Measurements from ENCODE around the gene EDNRA.
"Not testable (repeated sequence)": the region's sequence is repeated elsewhere in the genome, so short reads cannot be mapped to it uniquely, and the experiment has no call there.

EDNRA gene

GRCh38 chr4:147480891-147481576 is at the start of gene EDNRA:
Gene EDNRA, plus strand, starts transcription at chr4:147481097. Its CDS starts 4,585 bp downstream, at chr4:147485682.
- DNase-seq (no peak), ATAC-seq (peak; percentile 45)
- H3K27ac Mint-ChIP-seq = no peak within 1 kb of the TSS
- H3K9me3 Mint-ChIP-seq = peaks cover 0 to 4% of the 10 kb centered on the region in 2 donors
- peaks cover 47% of the 10 kb centered on the region for H3K27me3 Mint-ChIP-seq
- peak within 1 kb of the TSS; percentile 22 to 52 for H3K4me3 Mint-ChIP-seq
- no peaks in the 10 kb centered on the region for H3K4me1 Mint-ChIP-seq

- H3K27ac Mint-ChIP-seq, DNase-seq, H3K4me3 Mint-ChIP-seq, H3K4me1 Mint-ChIP-seq, ATAC-seq, H3K9me3 Mint-ChIP-seq, H3K27me3 Mint-ChIP-seq: not testable (repeated sequence)
These were observed 46.5 kb upstream of the EDNRA start for GRCh38 chr4:147434370-147434769.

- no peak for DNase-seq
- H3K4me3 Mint-ChIP-seq = no peak overlapping the region
- no peaks in the 10 kb centered on the region for H3K4me1 Mint-ChIP-seq
- H3K9me3 Mint-ChIP-seq = peaks cover 7 to 15% of the 10 kb centered on the region in 2 donors
- H3K27ac Mint-ChIP-seq = no peak overlapping the region
- no peaks in the 10 kb centered on the region for H3K27me3 Mint-ChIP-seq
- ATAC-seq = no peak
These were observed 40.5 kb upstream of the EDNRA start for GRCh38 chr4:147440442-147440841.

- Mint-ChIP-seq H3K9me3 (peaks cover 5 to 7% of the 10 kb centered on the region in 2 donors), H3K4me3 (no peak overlapping the region), H3K27ac (no peak overlapping the region), H3K27me3 (no peaks in the 10 kb centered on the region), H3K4me1 (no peaks in the 10 kb centered on the region)
- no peak for DNase-seq
- ATAC-seq = no peak
These were observed 33.1 kb upstream of the EDNRA start for GRCh38 chr4:147447786-147448185.

GRCh38 chr4:147453561-147454141 is 27.2 kb upstream of the EDNRA start:
- Mint-ChIP-seq H3K4me3 (no peak overlapping the region), H3K27ac (peak overlapping the region in 1 of 2 donors; percentile 52), H3K4me1 (no peaks in the 10 kb centered on the region), H3K27me3 (no peaks in the 10 kb centered on the region), H3K9me3 (no peaks in the 10 kb centered on the region)
- ATAC-seq (no peak), DNase-seq (no peak)

- H3K27ac Mint-ChIP-seq = no peak overlapping the region
- no peaks in the 10 kb centered on the region for H3K27me3 Mint-ChIP-seq
- no peak for ATAC-seq
- DNase-seq = no peak
- no peaks in the 10 kb centered on the region for H3K4me1 Mint-ChIP-seq
- H3K4me3 Mint-ChIP-seq = no peak overlapping the region
- no peaks in the 10 kb centered on the region for H3K9me3 Mint-ChIP-seq
These were observed 24.2 kb upstream of the EDNRA start for GRCh38 chr4:147456706-147457105.

- Mint-ChIP-seq H3K4me1 (no peaks in the 10 kb centered on the region), H3K27ac (no peak overlapping the region)
- no peak for DNase-seq
These were observed 19.7 kb upstream of the EDNRA start for GRCh38 chr4:147461161-147461560.

GRCh38 chr4:147463065-147463464 is 17.8 kb upstream of the EDNRA start:
- H3K27ac Mint-ChIP-seq = no peak overlapping the region
- DNase-seq (no peak), ATAC-seq (no peak)
- no peaks in the 10 kb centered on the region for H3K4me1 Mint-ChIP-seq
- H3K27me3 Mint-ChIP-seq = no peaks in the 10 kb centered on the region
- H3K4me3 Mint-ChIP-seq = no peak overlapping the region
- H3K9me3 Mint-ChIP-seq = peaks cover 8 to 14% of the 10 kb centered on the region in 2 donors

More at GRCh38 chr4:147461161-147461560, 19.7 kb upstream of the EDNRA start:
- H3K4me3 Mint-ChIP-seq = no peak overlapping the region
- no peak for ATAC-seq
- no peaks in the 10 kb centered on the region for H3K27me3 Mint-ChIP-seq
- H3K9me3 Mint-ChIP-seq = peaks cover 8 to 14% of the 10 kb centered on the region in 2 donors

- no peak for DNase-seq
- no peak for ATAC-seq
- Mint-ChIP-seq H3K27ac (no peak overlapping the region), H3K9me3 (peaks cover 13 to 29% of the 10 kb centered on the region in 2 donors), H3K4me1 (no peaks in the 10 kb centered on the region), H3K4me3 (no peak overlapping the region), H3K27me3 (no peaks in the 10 kb centered on the region)
These were observed 15.4 kb upstream of the EDNRA start for GRCh38 chr4:147465461-147465860.

- Mint-ChIP-seq H3K4me1 (no peaks in the 10 kb centered on the region), H3K9me3 (no peaks in the 10 kb centered on the region), H3K27ac (no peak overlapping the region), H3K27me3 (peaks cover 51% of the 10 kb centered on the region), H3K4me3 (no peak overlapping the region)
- ATAC-seq (peak; percentile 44), DNase-seq (no peak)
These were observed 3.5 kb upstream of the EDNRA start for GRCh38 chr4:147477439-147477838.

- Mint-ChIP-seq H3K9me3 (no peaks in the 10 kb centered on the region), H3K4me3 (no peak overlapping the region), H3K27me3 (peaks cover 56% of the 10 kb centered on the region), H3K27ac (no peak overlapping the region), H3K4me1 (no peaks in the 10 kb centered on the region)
- no peak for DNase-seq
- no peak for ATAC-seq
These were observed 1.5 kb upstream of the EDNRA start for GRCh38 chr4:147479376-147479775.

GRCh38 chr4:147479786-147480185 is 1.1 kb upstream of the EDNRA start:
- Mint-ChIP-seq H3K27me3 (peaks cover 56% of the 10 kb centered on the region), H3K4me1 (no peaks in the 10 kb centered on the region), H3K9me3 (no peaks in the 10 kb centered on the region), H3K27ac (no peak overlapping the region), H3K4me3 (no peak overlapping the region)
- DNase-seq (no peak), ATAC-seq (no peak)

- Mint-ChIP-seq H3K9me3 (peaks cover 0 to 4% of the 10 kb centered on the region in 2 donors), H3K4me3 (no peak overlapping the region)
These were observed 401 bp upstream of the EDNRA start for GRCh38 chr4:147480502-147480890.

GRCh38 chr4:147481577-147482109 is 746 bp downstream of the EDNRA start:
- peaks cover 45% of the 10 kb centered on the region for H3K27me3 Mint-ChIP-seq

More at GRCh38 chr4:147480502-147480890, 401 bp upstream of the EDNRA start:
- no peak for DNase-seq
- ATAC-seq = no peak
- Mint-ChIP-seq H3K27ac (no peak overlapping the region), H3K4me1 (no peaks in the 10 kb centered on the region), H3K27me3 (peaks cover 53% of the 10 kb centered on the region)

GRCh38 chr4:147482281-147482680 is 1.4 kb downstream of the EDNRA start:
- peaks cover 0 to 4% of the 10 kb centered on the region in 2 donors for H3K9me3 Mint-ChIP-seq
- no peaks in the 10 kb centered on the region for H3K4me1 Mint-ChIP-seq
- DNase-seq = no peak
- H3K27me3 Mint-ChIP-seq = peaks cover 45% of the 10 kb centered on the region
- ATAC-seq = peak; percentile 59
- H3K27ac Mint-ChIP-seq = no peak overlapping the region
- H3K4me3 Mint-ChIP-seq = no peak overlapping the region

More at GRCh38 chr4:147481577-147482109, 746 bp downstream of the EDNRA start:
- Mint-ChIP-seq H3K9me3 (peaks cover 0 to 4% of the 10 kb centered on the region in 2 donors), H3K4me3 (no peak overlapping the region), H3K4me1 (no peaks in the 10 kb centered on the region), H3K27ac (no peak overlapping the region)
- DNase-seq = no peak
- ATAC-seq = peak; percentile 49

GRCh38 chr4:147485167-147485566 is 4.3 kb downstream of the EDNRA start:
- Mint-ChIP-seq H3K4me1 (no peaks in the 10 kb centered on the region), H3K27ac (no peak overlapping the region), H3K27me3 (peaks cover 27% of the 10 kb centered on the region), H3K9me3 (peaks cover 0 to 4% of the 10 kb centered on the region in 2 donors), H3K4me3 (no peak overlapping the region)
- ATAC-seq (no peak), DNase-seq (no peak)
